CD4-positive, alpha-beta T cell treated with Interleukin-10 for 1 hour (primary cell): ENCODE results near the gene CEP128.

Experiments used
- DNase-seq: peaks from one replicate; pipeline ENCODE4 v3.0.0-alpha.2; 2020

The CEP128 gene

GRCh38 chr14:80606347-80606772, 335.2 kb downstream of the CEP128 start:
- DNase-seq = no peak

- DNase-seq = no peak
Measured at GRCh38 chr14:80605536-80605935, 336.0 kb downstream of the CEP128 start.

GRCh38 chr14:80602946-80603345, 338.6 kb downstream of the CEP128 start:
- DNase-seq = no peak

GRCh38 chr14:80587096-80587724, 354.3 kb downstream of the CEP128 start:
- DNase-seq = peak; percentile 10

- DNase-seq = no peak
Measured at GRCh38 chr14:80586131-80586530, 355.4 kb downstream of the CEP128 start.

GRCh38 chr14:80585506-80585835, 356.1 kb downstream of the CEP128 start:
- DNase-seq = no peak

- DNase-seq = no peak
Measured at GRCh38 chr14:80584744-80585505, 356.6 kb downstream of the CEP128 start.

- DNase-seq = no peak
Measured at GRCh38 chr14:80577599-80577998, 363.9 kb downstream of the CEP128 start.

GRCh38 chr14:80576401-80576800, 365.1 kb downstream of the CEP128 start:
- no peak for DNase-seq

GRCh38 chr14:80575763-80576162, 365.8 kb downstream of the CEP128 start:
- no peak for DNase-seq

- DNase-seq = no peak
Measured at GRCh38 chr14:80572666-80573065, 368.9 kb downstream of the CEP128 start.

- DNase-seq = no peak
Measured at GRCh38 chr14:80570930-80571298, 370.6 kb downstream of the CEP128 start.

- DNase-seq = no peak
Measured at GRCh38 chr14:80567905-80568536, 373.5 kb downstream of the CEP128 start.

GRCh38 chr14:80565001-80565400, 376.5 kb downstream of the CEP128 start:
- DNase-seq = no peak

GRCh38 chr14:80564051-80564450, 377.5 kb downstream of the CEP128 start:
- DNase-seq = no peak

- no peak for DNase-seq
Measured at GRCh38 chr14:80560800-80561657, 380.5 kb downstream of the CEP128 start.

- no peak for DNase-seq
Measured at GRCh38 chr14:80554139-80554538, 387.4 kb downstream of the CEP128 start.

- no peak for DNase-seq
Measured at GRCh38 chr14:80549141-80549540, 392.4 kb downstream of the CEP128 start.

- no peak for DNase-seq
Measured at GRCh38 chr14:80545935-80546854, 395.3 kb downstream of the CEP128 start.

GRCh38 chr14:80544366-80544765, 397.2 kb downstream of the CEP128 start:
- no peak for DNase-seq

- DNase-seq = no peak
Measured at GRCh38 chr14:80543211-80543610, 398.3 kb downstream of the CEP128 start.
